GM23338 (cell line): ENCODE results near the gene S100A14.

Experiments
- CREB1 ChIP-seq: fragments of 250-450 bp; sonication (Bioruptor Pico); IDR thresholded peaks from 2 replicates; pipeline ENCODE4 v1.5.0; 2020; ENCODE audit warnings: low read depth, mild to moderate bottlenecking, moderate library complexity
- EZH2 ChIP-seq: fragments of 200-600 bp; sonication (generic); IDR thresholded peaks from one replicate; pipeline ENCODE4 v1.8.0; 2017; ENCODE audit warnings: antibody characterized with exemption, mild to moderate bottlenecking, low read depth; ENCODE audit not compliant: unreplicated experiment
- EZH2phosphoT487 ChIP-seq: fragments of 200-600 bp; sonication (generic); IDR thresholded peaks from one replicate; pipeline ENCODE4 v1.8.1; 2018; ENCODE audit warnings: antibody characterized with exemption; ENCODE audit not compliant: unreplicated experiment
- JUNB ChIP-seq: IDR thresholded peaks from one replicate; pipeline ENCODE4 v1.6.1; 2016; ENCODE audit warnings: antibody characterized with exemption; ENCODE audit not compliant: unreplicated experiment
- NANOG ChIP-seq: IDR thresholded peaks from 2 replicates; pipeline ENCODE4 v1.6.1; 2016; ENCODE audit warnings: antibody characterized with exemption, borderline replicate concordance
- POLR2AphosphoS5 ChIP-seq: IDR thresholded peaks from 2 replicates; pipeline ENCODE4 v1.6.1; 2016; ENCODE audit warnings: antibody characterized with exemption, low read depth
- REST ChIP-seq: IDR thresholded peaks from one replicate; pipeline ENCODE4 v1.6.1; 2018; ENCODE audit warnings: antibody characterized with exemption; ENCODE audit not compliant: unreplicated experiment
- STAT1 ChIP-seq: IDR thresholded peaks from one replicate; pipeline ENCODE4 v1.6.1; 2016; ENCODE audit warnings: antibody characterized with exemption; ENCODE audit not compliant: unreplicated experiment
- ZNF114 ChIP-seq: fragments of 250-450 bp; sonication (Bioruptor Pico); IDR thresholded peaks from 2 replicates; pipeline ENCODE4 v1.5.0; 2020; ENCODE audit warnings: mild to moderate bottlenecking, moderate library complexity
- TF ChIP-seq, protein P1 (sequence below), 2 experiments: fragments of 200-600 bp in 1 of 2; sonication (generic) in 1 of 2; conservative IDR thresholded peaks; 2 replicates each; pipeline versions ENCODE4 v1.5.1 to v1.6.1; 2016 to 2017; ENCODE audit warnings: antibody characterized with exemption in 2 of 2, low read depth in 2 of 2, mild to moderate bottlenecking in 2 of 2, moderate library complexity in 1 of 2

GRCh38 chr1:153613406-153613805 lies 2.7 kb downstream of the S100A14 start:
- TF ChIP-seq EZH2 (no peak), POLR2AphosphoS5 (no peak), ZNF114 (CRISPR knock-in tag) (no peak), REST (no peak), EZH2phosphoT487 (no peak), JUNB (no peak), CREB1 (CRISPR knock-in tag) (no peak), NANOG (no peak), STAT1 (no peak)
- TF ChIP-seq, protein P1, sequence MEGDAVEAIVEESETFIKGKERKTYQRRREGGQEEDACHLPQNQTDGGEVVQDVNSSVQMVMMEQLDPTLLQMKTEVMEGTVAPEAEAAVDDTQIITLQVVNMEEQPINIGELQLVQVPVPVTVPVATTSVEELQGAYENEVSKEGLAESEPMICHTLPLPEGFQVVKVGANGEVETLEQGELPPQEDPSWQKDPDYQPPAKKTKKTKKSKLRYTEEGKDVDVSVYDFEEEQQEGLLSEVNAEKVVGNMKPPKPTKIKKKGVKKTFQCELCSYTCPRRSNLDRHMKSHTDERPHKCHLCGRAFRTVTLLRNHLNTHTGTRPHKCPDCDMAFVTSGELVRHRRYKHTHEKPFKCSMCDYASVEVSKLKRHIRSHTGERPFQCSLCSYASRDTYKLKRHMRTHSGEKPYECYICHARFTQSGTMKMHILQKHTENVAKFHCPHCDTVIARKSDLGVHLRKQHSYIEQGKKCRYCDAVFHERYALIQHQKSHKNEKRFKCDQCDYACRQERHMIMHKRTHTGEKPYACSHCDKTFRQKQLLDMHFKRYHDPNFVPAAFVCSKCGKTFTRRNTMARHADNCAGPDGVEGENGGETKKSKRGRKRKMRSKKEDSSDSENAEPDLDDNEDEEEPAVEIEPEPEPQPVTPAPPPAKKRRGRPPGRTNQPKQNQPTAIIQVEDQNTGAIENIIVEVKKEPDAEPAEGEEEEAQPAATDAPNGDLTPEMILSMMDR (conservative IDR thresholded peaks at IDR 0.05; ENCODE audit: low read depth in 2 of 2), result no peak
